Right atrium auricular region (tissue), 2 donors: Measurements from ENCODE around the gene RGSL1. TPM values are rescaled to one million over a fixed set of nuclear protein-coding genes. Genes with fewer than 3 reads are reported as not detected.

Experiments
- DNase-seq: peaks from one replicate; pipeline ENCODE4 v3.0.0-alpha.2; 2019; ENCODE audit warnings: low spot score
- H3K27ac ChIP-seq, 2 donors: fragments of 200-600 bp; sonication (generic); 1 replicate in 1 of 2; 2 replicates in 1 of 2; pipeline ENCODE4 v1.5.1; 2016 to 2019
- H3K27me3 ChIP-seq, 2 donors: fragments of 200-600 bp; sonication (generic); one replicate each; pipeline versions ENCODE4 v1.5.1 to v1.6.0; 2017 to 2019
- H3K36me3 ChIP-seq: fragments of 200-600 bp; sonication (generic); one replicate; pipeline ENCODE4 v1.5.1; 2016
- H3K4me1 ChIP-seq, 2 donors: fragments of 200-600 bp; sonication (generic); one replicate each; pipeline versions ENCODE4 v1.5.1 to v1.6.0; 2017 to 2019
- H3K4me3 ChIP-seq, 2 donors: fragments of 200-600 bp; sonication (generic); 1 replicate in 1 of 2; 2 replicates in 1 of 2; pipeline ENCODE4 v1.5.1; 2017 to 2019; ENCODE audit warnings: mild to moderate bottlenecking in 1 of 2, moderate library complexity in 1 of 2
- H3K9me3 ChIP-seq, 2 donors: fragments of 200-600 bp; sonication (generic); one replicate each; pipeline ENCODE4 v1.5.1; 2019
- total RNA-seq, 2 donors: library from RNA; depleted of rRNA; stranded (reverse); fragments of >200 nt; gene quantifications; one replicate each; pipeline ENCODE4 v1.1.0, GENCODE V29; 2016
- TF ChIP-seq, protein P1 (sequence below), 2 donors: fragments of 200-600 bp; sonication (generic); IDR thresholded peaks; one replicate each; pipeline ENCODE4 v1.5.1; 2019; ENCODE audit warnings: antibody characterized with exemption in 2 of 2

RGSL1 gene
- total RNA-seq, 2 donors from 2014 or later = not detected

DNA sequence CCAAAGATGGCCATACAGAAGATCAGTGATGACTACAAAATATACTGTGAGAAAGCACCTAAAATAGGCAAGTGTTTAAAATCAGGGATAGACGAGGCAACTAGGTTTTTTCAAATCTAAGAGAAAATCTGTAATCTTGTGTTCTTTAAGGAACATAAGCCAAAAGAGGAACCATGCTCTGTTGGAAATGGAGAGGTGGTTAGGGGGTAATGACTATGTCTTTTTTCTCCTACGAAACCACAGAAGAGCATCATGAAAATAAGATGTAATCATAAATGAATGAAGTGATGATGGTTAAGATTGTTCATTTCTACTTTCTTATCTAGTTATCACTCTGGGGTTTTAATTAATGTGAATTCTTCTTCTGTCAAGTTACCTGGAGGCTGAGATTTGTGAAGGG, 43.1 kb downstream of the RGSL1 start:
- TF ChIP-seq, protein P1, sequence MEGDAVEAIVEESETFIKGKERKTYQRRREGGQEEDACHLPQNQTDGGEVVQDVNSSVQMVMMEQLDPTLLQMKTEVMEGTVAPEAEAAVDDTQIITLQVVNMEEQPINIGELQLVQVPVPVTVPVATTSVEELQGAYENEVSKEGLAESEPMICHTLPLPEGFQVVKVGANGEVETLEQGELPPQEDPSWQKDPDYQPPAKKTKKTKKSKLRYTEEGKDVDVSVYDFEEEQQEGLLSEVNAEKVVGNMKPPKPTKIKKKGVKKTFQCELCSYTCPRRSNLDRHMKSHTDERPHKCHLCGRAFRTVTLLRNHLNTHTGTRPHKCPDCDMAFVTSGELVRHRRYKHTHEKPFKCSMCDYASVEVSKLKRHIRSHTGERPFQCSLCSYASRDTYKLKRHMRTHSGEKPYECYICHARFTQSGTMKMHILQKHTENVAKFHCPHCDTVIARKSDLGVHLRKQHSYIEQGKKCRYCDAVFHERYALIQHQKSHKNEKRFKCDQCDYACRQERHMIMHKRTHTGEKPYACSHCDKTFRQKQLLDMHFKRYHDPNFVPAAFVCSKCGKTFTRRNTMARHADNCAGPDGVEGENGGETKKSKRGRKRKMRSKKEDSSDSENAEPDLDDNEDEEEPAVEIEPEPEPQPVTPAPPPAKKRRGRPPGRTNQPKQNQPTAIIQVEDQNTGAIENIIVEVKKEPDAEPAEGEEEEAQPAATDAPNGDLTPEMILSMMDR (IDR thresholded peaks at IDR 0.05) = no peak
- Histone ChIP-seq H3K27ac (no peak overlapping the region), H3K4me1 (peaks cover 0 to 5% of the 10 kb centered on the region in 2 donors), H3K27me3 (no peaks in the 10 kb centered on the region), H3K9me3 (no peaks in the 10 kb centered on the region), H3K36me3 (no peaks in the 10 kb centered on the region), H3K4me3 (no peak overlapping the region)
- no peak for DNase-seq

- no peak for DNase-seq
- H3K9me3 ChIP-seq = no peaks in the 10 kb centered on the region
- TF ChIP-seq, protein P1 (IDR thresholded peaks at IDR 0.05) = no peak
- H3K36me3 ChIP-seq = no peaks in the 10 kb centered on the region
- H3K27me3 ChIP-seq = no peaks in the 10 kb centered on the region
- H3K27ac ChIP-seq = no peak overlapping the region
- peaks cover 0 to 5% of the 10 kb centered on the region in 2 donors for H3K4me1 ChIP-seq
- no peak overlapping the region for H3K4me3 ChIP-seq
Observed at GRCh38 chr1:182495002-182495401, 45.1 kb downstream of the RGSL1 start.

DNA sequence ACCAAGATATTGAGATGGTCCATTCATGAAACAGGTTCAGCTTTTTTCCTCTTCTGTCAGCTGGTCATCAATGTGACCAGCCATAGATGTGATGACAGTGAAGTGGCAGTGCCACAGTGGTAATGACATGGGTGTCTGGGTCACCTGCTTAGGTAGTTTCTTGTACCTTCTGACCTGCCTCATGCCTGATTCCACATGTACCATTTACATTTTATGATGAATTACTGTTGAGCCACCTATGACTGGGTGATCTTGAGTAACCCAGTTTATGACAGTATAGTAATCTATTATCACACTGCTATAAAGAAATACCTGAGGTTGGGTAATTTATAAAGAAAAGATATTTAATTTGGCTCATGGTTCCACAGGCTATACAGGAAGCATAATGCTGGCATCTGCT, 45.7 kb downstream of the RGSL1 start:
- H3K9me3 ChIP-seq = no peaks in the 10 kb centered on the region
- H3K4me3 ChIP-seq = no peak overlapping the region
- TF ChIP-seq, protein P1 (IDR thresholded peaks at IDR 0.05) = no peak
- no peaks in the 10 kb centered on the region for H3K27me3 ChIP-seq
- no peak for DNase-seq
- peaks cover 0 to 5% of the 10 kb centered on the region in 2 donors for H3K4me1 ChIP-seq
- H3K36me3 ChIP-seq = no peaks in the 10 kb centered on the region
- H3K27ac ChIP-seq = no peak overlapping the region

DNA sequence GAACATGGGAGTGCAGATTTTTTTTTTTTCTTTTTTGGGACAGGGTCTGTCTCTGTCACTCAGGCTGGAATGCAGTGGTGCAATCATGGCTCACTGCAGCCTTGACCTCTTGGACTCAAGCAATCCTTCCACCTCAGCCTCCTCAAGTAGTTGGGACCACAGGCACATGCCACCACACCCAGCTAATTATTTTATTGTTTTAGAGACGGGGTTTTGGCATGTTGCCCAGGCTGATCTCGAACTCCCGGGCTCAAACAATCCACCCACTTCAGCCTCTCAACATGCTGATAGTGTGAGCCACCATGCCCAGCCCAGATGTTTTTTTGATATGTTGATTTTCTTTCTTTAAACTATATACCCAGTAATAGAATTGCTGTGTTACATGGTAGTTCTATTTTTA, 57.7 kb downstream of the RGSL1 start:
- H3K9me3 ChIP-seq = no peaks in the 10 kb centered on the region
- H3K27me3 ChIP-seq = no peaks in the 10 kb centered on the region
- no peaks in the 10 kb centered on the region for H3K36me3 ChIP-seq
- no peak overlapping the region for H3K4me3 ChIP-seq
- TF ChIP-seq, protein P1 (IDR thresholded peaks at IDR 0.05) = no peak
- DNase-seq = no peak
- H3K27ac ChIP-seq = no peak overlapping the region
- H3K4me1 ChIP-seq = no peaks in the 10 kb centered on the region

GRCh38 chr1:182515556-182515955, 65.6 kb downstream of the RGSL1 start:
- TF ChIP-seq, protein P1 (IDR thresholded peaks at IDR 0.05) = no peak
- DNase-seq = no peak
- H3K4me1 ChIP-seq = no peaks in the 10 kb centered on the region
- H3K4me3 ChIP-seq = no peak overlapping the region
- H3K27me3 ChIP-seq = no peaks in the 10 kb centered on the region
- no peak overlapping the region for H3K27ac ChIP-seq
- no peaks in the 10 kb centered on the region for H3K36me3 ChIP-seq
- H3K9me3 ChIP-seq = peaks cover 0 to 22% of the 10 kb centered on the region in 2 donors

DNA sequence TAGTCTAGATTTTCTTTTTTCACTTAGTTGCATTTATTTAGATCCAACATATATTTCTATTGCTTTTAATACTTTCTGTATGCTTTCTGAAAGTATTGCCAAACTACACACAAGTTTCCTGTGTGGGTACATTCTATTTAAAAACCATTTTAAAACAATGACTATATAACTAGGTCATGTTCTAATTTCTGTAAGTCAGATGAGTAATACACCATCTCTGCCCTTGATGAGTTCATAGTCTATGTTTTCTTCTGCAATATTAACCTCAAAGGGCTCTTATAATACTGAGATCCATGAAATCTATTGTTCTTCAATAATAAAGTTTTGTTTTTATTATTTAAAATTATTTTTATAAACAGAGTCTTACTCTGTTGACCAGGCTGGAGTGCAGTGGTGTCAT, 70.8 kb downstream of the RGSL1 start:
- Histone ChIP-seq H3K4me1 (no peaks in the 10 kb centered on the region), H3K4me3 (no peak overlapping the region), H3K9me3 (peaks cover 0 to 48% of the 10 kb centered on the region in 2 donors), H3K36me3 (no peaks in the 10 kb centered on the region), H3K27ac (no peak overlapping the region), H3K27me3 (no peaks in the 10 kb centered on the region)
- TF ChIP-seq, protein P1 (IDR thresholded peaks at IDR 0.05) = no peak
- no peak for DNase-seq
